ENCODE measurements around the gene MRPS6.

The MRPS6 gene

GRCh38 chr21:34129901-34130715 is 56.7 kb downstream of the MRPS6 start:
- WGBS (ENCODE audit: insufficient coverage): 95% methylated on average over 5 of the region's 5 CpGs

DNA sequence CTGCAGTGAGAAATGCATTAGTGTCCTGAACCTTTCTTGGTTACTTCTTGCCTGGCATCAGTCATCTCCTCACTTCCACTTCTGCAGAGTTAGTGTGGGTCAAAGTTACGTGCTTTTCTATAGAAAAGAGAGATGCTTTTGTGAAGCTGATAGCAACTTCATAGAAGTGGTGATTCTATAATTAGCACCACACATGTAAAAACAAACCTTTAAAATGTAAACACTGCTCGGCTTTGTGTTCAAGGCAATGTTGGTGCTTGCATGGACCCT is 57.3 kb downstream of the MRPS6 start:
- H3K4me1 ChIP-seq (ENCODE audit: control extremely low read depth in 1 of 4, control insufficient read depth in 4 of 4, insufficient read depth in 4 of 4, low read length in 3 of 4): peaks cover 0 to 3% (median 1%) of the 10 kb centered on the region in 4 experiments
- DNase-seq: no peak
- H3K36me3 ChIP-seq (ENCODE audit: control insufficient read depth in 4 of 4, insufficient read depth in 4 of 4, low read length in 3 of 4): peaks cover 4 to 45% (median 27%) of the 10 kb centered on the region in 4 experiments
- no peak overlapping the region for H3K4me3 ChIP-seq (ENCODE audit: control insufficient read depth in 1 of 7, extremely low read depth in 1 of 7, insufficient read depth in 4 of 7, low read depth in 2 of 7, low read length in 6 of 7)
- POLR2A ChIA-PET: no interaction called here
- WGBS (ENCODE audit: insufficient coverage): 89% methylated on average over 1 of the region's 2 CpGs
- H3K9me3 ChIP-seq (ENCODE audit: control extremely low read depth in 1 of 5, control insufficient read depth in 4 of 5, insufficient read depth in 2 of 5, low read depth in 1 of 5, low read length in 4 of 5): peaks cover 0 to 2% (median 0%) of the 10 kb centered on the region in 5 experiments
- no peaks in the 10 kb centered on the region for H3K27me3 ChIP-seq (replicated peaks in 2 of 5; ENCODE audit: control insufficient read depth in 4 of 5, insufficient read depth in 5 of 5, low read length in 4 of 5)
- CTCF ChIA-PET: interaction anchor here (1.0 kb wide), 1 partner anchor 53 kb away, joined by 3 read pairs; no protein-coding TSS in a partner anchor
- no peak overlapping the region for H3K27ac ChIP-seq (ENCODE audit: insufficient read depth in 1 of 2, low read depth in 1 of 2, low read length in 2 of 2, poor library complexity in 1 of 2, severe bottlenecking in 2 of 2)

More at GRCh38 chr21:34129901-34130715, 56.7 kb downstream of the MRPS6 start:
- H3K4me3 ChIP-seq (ENCODE audit: control insufficient read depth in 1 of 7, extremely low read depth in 1 of 7, insufficient read depth in 4 of 7, low read depth in 2 of 7, low read length in 6 of 7): no peak overlapping the region
- ChIA-PET CTCF (interaction anchor here (0.9 to 1.2 kb wide), 3 partner anchors 10 to 207 kb away, joined by 3 read pairs; no protein-coding TSS in a partner anchor), POLR2A (no interaction called here)
- no peaks in the 10 kb centered on the region for H3K9me3 ChIP-seq (ENCODE audit: control extremely low read depth in 1 of 5, control insufficient read depth in 4 of 5, insufficient read depth in 2 of 5, low read depth in 1 of 5, low read length in 4 of 5)
- no peaks in the 10 kb centered on the region for H3K27me3 ChIP-seq (replicated peaks in 2 of 5; ENCODE audit: control insufficient read depth in 4 of 5, insufficient read depth in 5 of 5, low read length in 4 of 5)
- H3K4me1 ChIP-seq (ENCODE audit: control extremely low read depth in 1 of 4, control insufficient read depth in 4 of 4, insufficient read depth in 4 of 4, low read length in 3 of 4): peaks cover 0 to 3% (median 1%) of the 10 kb centered on the region in 4 experiments
- peaks cover 4 to 47% (median 28%) of the 10 kb centered on the region in 4 experiments for H3K36me3 ChIP-seq (ENCODE audit: control insufficient read depth in 4 of 4, insufficient read depth in 4 of 4, low read length in 3 of 4)
- no peak for DNase-seq
- no peak overlapping the region for H3K27ac ChIP-seq (ENCODE audit: insufficient read depth in 1 of 2, low read depth in 1 of 2, low read length in 2 of 2, poor library complexity in 1 of 2, severe bottlenecking in 2 of 2)

GRCh38 chr21:34131586-34131985 is 58.2 kb downstream of the MRPS6 start:
- Histone ChIP-seq H3K27me3 (replicated peaks in 2 of 5; ENCODE audit: control insufficient read depth in 4 of 5, insufficient read depth in 5 of 5, low read length in 4 of 5) (no peaks in the 10 kb centered on the region), H3K9me3 (ENCODE audit: control extremely low read depth in 1 of 5, control insufficient read depth in 4 of 5, insufficient read depth in 2 of 5, low read depth in 1 of 5, low read length in 4 of 5) (peaks cover 0 to 5% (median 1%) of the 10 kb centered on the region in 5 experiments), H3K36me3 (ENCODE audit: control insufficient read depth in 4 of 4, insufficient read depth in 4 of 4, low read length in 3 of 4) (peaks cover 6 to 39% (median 23%) of the 10 kb centered on the region in 4 experiments), H3K27ac (ENCODE audit: insufficient read depth in 1 of 2, low read depth in 1 of 2, low read length in 2 of 2, poor library complexity in 1 of 2, severe bottlenecking in 2 of 2) (no peak overlapping the region), H3K4me3 (ENCODE audit: control insufficient read depth in 1 of 7, extremely low read depth in 1 of 7, insufficient read depth in 4 of 7, low read depth in 2 of 7, low read length in 6 of 7) (no peak overlapping the region), H3K4me1 (ENCODE audit: control extremely low read depth in 1 of 4, control insufficient read depth in 4 of 4, insufficient read depth in 4 of 4, low read length in 3 of 4) (peaks cover 0 to 3% (median 1%) of the 10 kb centered on the region in 4 experiments)
- ChIA-PET CTCF (no interaction called here), POLR2A (no interaction called here)
- DNase-seq: no peak
- WGBS (ENCODE audit: insufficient coverage): 92% methylated on average over 3 of the region's 4 CpGs

DNA sequence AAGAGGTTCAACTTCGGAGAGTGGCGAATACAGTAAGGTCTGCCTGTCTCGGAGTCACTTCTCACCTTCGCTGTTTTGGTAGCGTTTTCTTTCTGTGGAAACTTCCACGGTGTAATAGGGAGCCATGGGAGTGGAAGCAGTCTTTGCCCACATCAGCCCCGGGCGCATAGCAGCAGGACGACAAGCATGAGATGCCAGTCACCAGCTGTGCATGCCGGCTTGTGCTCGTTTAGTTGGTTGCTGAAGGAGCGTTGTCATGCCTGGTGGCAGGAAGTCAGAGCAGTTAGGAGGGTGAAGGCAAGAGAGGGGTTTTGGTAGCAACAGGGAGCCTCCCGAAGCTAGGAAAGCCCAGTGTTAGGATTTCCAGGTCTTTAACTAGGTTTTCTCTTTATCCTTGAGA is 58.8 kb downstream of the MRPS6 start:
- ChIA-PET CTCF (no interaction called here), POLR2A (no interaction called here)
- Histone ChIP-seq H3K36me3 (ENCODE audit: control insufficient read depth in 4 of 4, insufficient read depth in 4 of 4, low read length in 3 of 4) (peaks cover 6 to 35% (median 19%) of the 10 kb centered on the region in 4 experiments), H3K4me3 (ENCODE audit: control insufficient read depth in 1 of 7, extremely low read depth in 1 of 7, insufficient read depth in 4 of 7, low read depth in 2 of 7, low read length in 6 of 7) (no peak overlapping the region), H3K4me1 (ENCODE audit: control extremely low read depth in 1 of 4, control insufficient read depth in 4 of 4, insufficient read depth in 4 of 4, low read length in 3 of 4) (peaks cover 0 to 3% (median 1%) of the 10 kb centered on the region in 4 experiments), H3K27ac (ENCODE audit: insufficient read depth in 1 of 2, low read depth in 1 of 2, low read length in 2 of 2, poor library complexity in 1 of 2, severe bottlenecking in 2 of 2) (no peak overlapping the region), H3K27me3 (replicated peaks in 2 of 5; ENCODE audit: control insufficient read depth in 4 of 5, insufficient read depth in 5 of 5, low read length in 4 of 5) (no peaks in the 10 kb centered on the region), H3K9me3 (ENCODE audit: control extremely low read depth in 1 of 5, control insufficient read depth in 4 of 5, insufficient read depth in 2 of 5, low read depth in 1 of 5, low read length in 4 of 5) (peaks cover 0 to 9% (median 1%) of the 10 kb centered on the region in 5 experiments)
- DNase-seq: no peak
- WGBS (ENCODE audit: insufficient coverage): 94% methylated on average over 13 of the region's 13 CpGs

- ChIA-PET POLR2A (no interaction called here), CTCF (no interaction called here)
- H3K36me3 ChIP-seq (ENCODE audit: control insufficient read depth in 4 of 4, insufficient read depth in 4 of 4, low read length in 3 of 4): peaks cover 2 to 31% (median 18%) of the 10 kb centered on the region in 4 experiments
- 100% methylated on average over 1 of the region's 4 CpGs for WGBS (ENCODE audit: insufficient coverage)
- DNase-seq: no peak
- peaks cover 0 to 14% (median 2%) of the 10 kb centered on the region in 5 experiments for H3K9me3 ChIP-seq (ENCODE audit: control extremely low read depth in 1 of 5, control insufficient read depth in 4 of 5, insufficient read depth in 2 of 5, low read depth in 1 of 5, low read length in 4 of 5)
- H3K4me3 ChIP-seq (ENCODE audit: control insufficient read depth in 1 of 7, extremely low read depth in 1 of 7, insufficient read depth in 4 of 7, low read depth in 2 of 7, low read length in 6 of 7): no peak overlapping the region
- H3K4me1 ChIP-seq (ENCODE audit: control extremely low read depth in 1 of 4, control insufficient read depth in 4 of 4, insufficient read depth in 4 of 4, low read length in 3 of 4): peaks cover 0 to 3% (median 1%) of the 10 kb centered on the region in 4 experiments
- no peaks in the 10 kb centered on the region for H3K27me3 ChIP-seq (replicated peaks in 2 of 5; ENCODE audit: control insufficient read depth in 4 of 5, insufficient read depth in 5 of 5, low read length in 4 of 5)
- H3K27ac ChIP-seq (ENCODE audit: insufficient read depth in 1 of 2, low read depth in 1 of 2, low read length in 2 of 2, poor library complexity in 1 of 2, severe bottlenecking in 2 of 2): no peak overlapping the region
Measured at GRCh38 chr21:34132926-34133325, 59.5 kb downstream of the MRPS6 start.

DNA sequence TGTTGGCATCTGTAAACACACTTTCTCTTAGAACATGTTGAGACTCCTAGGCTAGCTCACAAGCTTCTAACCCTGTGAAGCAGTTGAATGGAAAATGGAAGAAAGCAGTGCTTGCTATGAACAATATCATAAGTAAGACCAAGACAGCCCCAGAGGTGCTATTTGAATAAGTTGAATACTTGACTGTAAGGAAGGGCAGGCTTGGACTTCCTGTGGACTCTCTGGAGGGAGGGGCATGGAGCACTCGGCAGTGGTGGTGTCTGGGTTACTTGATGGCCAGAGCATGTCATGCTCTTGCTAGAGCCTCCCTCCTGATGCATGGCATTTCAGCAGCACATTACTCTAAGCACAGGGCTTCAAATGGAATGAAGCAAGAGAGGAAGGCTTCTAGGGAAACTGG is 60.0 kb downstream of the MRPS6 start:
- no peak for DNase-seq
- H3K4me3 ChIP-seq (ENCODE audit: control insufficient read depth in 1 of 7, extremely low read depth in 1 of 7, insufficient read depth in 4 of 7, low read depth in 2 of 7, low read length in 6 of 7): no peak overlapping the region
- H3K4me1 ChIP-seq (ENCODE audit: control extremely low read depth in 1 of 4, control insufficient read depth in 4 of 4, insufficient read depth in 4 of 4, low read length in 3 of 4): peaks cover 0 to 3% (median 1%) of the 10 kb centered on the region in 4 experiments
- POLR2A ChIA-PET: no interaction called here
- peaks cover 2 to 29% (median 17%) of the 10 kb centered on the region in 4 experiments for H3K36me3 ChIP-seq (ENCODE audit: control insufficient read depth in 4 of 4, insufficient read depth in 4 of 4, low read length in 3 of 4)
- CTCF ChIA-PET: no interaction called here
- no peak overlapping the region for H3K27ac ChIP-seq (ENCODE audit: insufficient read depth in 1 of 2, low read depth in 1 of 2, low read length in 2 of 2, poor library complexity in 1 of 2, severe bottlenecking in 2 of 2)
- H3K9me3 ChIP-seq (ENCODE audit: control extremely low read depth in 1 of 5, control insufficient read depth in 4 of 5, insufficient read depth in 2 of 5, low read depth in 1 of 5, low read length in 4 of 5): peaks cover 0 to 14% (median 2%) of the 10 kb centered on the region in 5 experiments
- H3K27me3 ChIP-seq (replicated peaks in 2 of 5; ENCODE audit: control insufficient read depth in 4 of 5, insufficient read depth in 5 of 5, low read length in 4 of 5): no peaks in the 10 kb centered on the region
- no CpG with 5 or more reads among the region's 1 CpG for WGBS (ENCODE audit: insufficient coverage)

DNA sequence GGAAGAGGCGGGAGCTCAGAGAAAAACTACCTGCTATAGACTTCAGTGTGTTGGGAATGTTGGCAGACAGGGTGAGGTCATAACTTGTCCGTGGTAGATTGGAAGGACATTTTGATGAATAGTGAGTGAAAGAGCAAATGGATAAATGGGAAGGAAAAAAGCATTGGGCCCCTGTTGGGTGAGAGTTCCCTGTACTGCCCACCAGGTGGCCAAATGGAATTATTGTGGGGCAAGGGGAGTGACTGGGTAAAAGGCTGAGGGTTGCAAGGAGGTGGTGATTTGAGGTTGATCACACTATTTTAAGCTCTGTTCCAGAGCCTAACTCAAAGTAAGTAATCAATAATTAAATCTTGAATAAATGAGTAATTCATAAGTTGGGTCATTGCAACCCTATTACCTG is 60.4 kb downstream of the MRPS6 start:
- Histone ChIP-seq H3K27ac (ENCODE audit: insufficient read depth in 1 of 2, low read depth in 1 of 2, low read length in 2 of 2, poor library complexity in 1 of 2, severe bottlenecking in 2 of 2) (no peak overlapping the region), H3K9me3 (ENCODE audit: control extremely low read depth in 1 of 5, control insufficient read depth in 4 of 5, insufficient read depth in 2 of 5, low read depth in 1 of 5, low read length in 4 of 5) (peaks cover 0 to 14% (median 2%) of the 10 kb centered on the region in 5 experiments), H3K4me1 (ENCODE audit: control extremely low read depth in 1 of 4, control insufficient read depth in 4 of 4, insufficient read depth in 4 of 4, low read length in 3 of 4) (peaks cover 0 to 3% (median 1%) of the 10 kb centered on the region in 4 experiments), H3K27me3 (replicated peaks in 2 of 5; ENCODE audit: control insufficient read depth in 4 of 5, insufficient read depth in 5 of 5, low read length in 4 of 5) (no peaks in the 10 kb centered on the region), H3K4me3 (ENCODE audit: control insufficient read depth in 1 of 7, extremely low read depth in 1 of 7, insufficient read depth in 4 of 7, low read depth in 2 of 7, low read length in 6 of 7) (no peak overlapping the region), H3K36me3 (ENCODE audit: control insufficient read depth in 4 of 4, insufficient read depth in 4 of 4, low read length in 3 of 4) (peaks cover 0 to 29% (median 17%) of the 10 kb centered on the region in 4 experiments)
- ChIA-PET POLR2A (no interaction called here), CTCF (no interaction called here)
- 86% methylated on average over 2 of the region's 2 CpGs for WGBS (ENCODE audit: insufficient coverage)
- DNase-seq: peak in 2 of 3 donors; percentile 5 to 9

All from common myeloid progenitor, CD34-positive (primary cell).